H4 (cell line): ENCODE data around the gene PSMB3. TPM values are rescaled to one million over a fixed set of nuclear protein-coding genes. Genes with fewer than 3 reads are reported as not detected.
"Not testable (repeated sequence)": the region's sequence is repeated elsewhere in the genome, so short reads cannot be mapped to it uniquely, and the experiment has no call there.

ENCODE experiments used
- DNase-seq: peaks from one replicate; pipeline ENCODE4 v3.0.0-alpha.2; 2015; ENCODE audit warnings: low spot score
- total RNA-seq: library from RNA; depleted of rRNA; stranded (reverse); fragments of >200 nt; shearing (Covaris generic); gene quantifications from 2 replicates; pipeline ENCODE4 v1.2.3, GENCODE V29; 2014

The PSMB3 gene
- total RNA-seq, 1 experiment from 2014 or later, result 607 TPM

DNA sequence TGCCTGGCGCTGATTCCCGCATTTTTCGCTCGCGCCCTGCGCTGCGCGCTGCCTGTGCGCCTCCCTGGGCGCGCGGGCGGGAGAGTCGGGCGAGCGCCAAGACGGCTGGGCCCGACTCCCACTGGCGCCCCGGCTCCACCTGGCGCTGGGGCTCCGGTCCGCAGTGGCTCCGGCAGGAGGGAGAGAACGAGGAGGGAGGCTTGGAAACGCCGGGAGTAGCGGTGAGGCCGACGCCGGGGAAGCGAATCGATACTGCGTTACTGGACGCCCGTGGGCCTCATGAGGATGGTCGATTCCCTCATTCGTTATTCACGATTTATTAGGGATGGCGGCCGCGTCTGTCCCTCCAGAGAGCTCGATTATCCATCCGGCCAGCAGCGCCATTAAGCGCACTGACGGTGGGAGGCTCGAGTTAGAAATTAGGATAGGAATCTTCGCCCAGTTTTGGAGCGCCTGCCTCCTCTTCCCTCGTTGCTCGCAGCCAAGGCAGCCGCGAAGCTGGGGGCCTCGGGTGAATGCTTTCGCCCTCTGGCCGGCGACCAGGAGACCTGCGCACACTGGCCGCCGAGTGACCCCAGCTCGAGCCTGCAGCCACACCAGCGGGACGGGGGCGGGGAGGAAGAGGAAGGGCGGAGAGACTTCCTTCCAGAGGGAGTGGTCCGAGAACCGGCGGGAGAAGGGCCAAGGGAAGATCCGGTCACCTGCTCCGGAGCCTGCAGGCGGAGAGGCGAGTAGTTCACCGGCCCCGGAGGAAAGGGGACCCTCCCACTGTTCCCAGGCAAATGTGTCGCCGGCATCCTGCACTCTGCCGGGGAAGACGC lies 3.1 kb upstream of the PSMB3 start:
- DNase-seq, result peak; percentile 70

DNA sequence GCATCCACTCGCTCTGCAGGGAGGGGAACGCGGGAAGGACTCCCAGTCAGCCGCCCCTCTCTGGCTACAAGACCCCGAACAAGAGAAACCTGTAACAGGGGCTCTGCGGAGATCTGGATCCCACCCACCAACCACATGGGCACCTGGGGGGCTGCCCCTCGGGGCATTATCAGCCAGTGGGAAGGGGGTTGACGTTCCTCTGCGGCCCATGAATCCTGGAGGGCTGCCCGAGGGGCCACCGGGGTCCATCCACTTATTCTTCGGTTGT lies 2.6 kb upstream of the PSMB3 start:
- no peak for DNase-seq

DNA sequence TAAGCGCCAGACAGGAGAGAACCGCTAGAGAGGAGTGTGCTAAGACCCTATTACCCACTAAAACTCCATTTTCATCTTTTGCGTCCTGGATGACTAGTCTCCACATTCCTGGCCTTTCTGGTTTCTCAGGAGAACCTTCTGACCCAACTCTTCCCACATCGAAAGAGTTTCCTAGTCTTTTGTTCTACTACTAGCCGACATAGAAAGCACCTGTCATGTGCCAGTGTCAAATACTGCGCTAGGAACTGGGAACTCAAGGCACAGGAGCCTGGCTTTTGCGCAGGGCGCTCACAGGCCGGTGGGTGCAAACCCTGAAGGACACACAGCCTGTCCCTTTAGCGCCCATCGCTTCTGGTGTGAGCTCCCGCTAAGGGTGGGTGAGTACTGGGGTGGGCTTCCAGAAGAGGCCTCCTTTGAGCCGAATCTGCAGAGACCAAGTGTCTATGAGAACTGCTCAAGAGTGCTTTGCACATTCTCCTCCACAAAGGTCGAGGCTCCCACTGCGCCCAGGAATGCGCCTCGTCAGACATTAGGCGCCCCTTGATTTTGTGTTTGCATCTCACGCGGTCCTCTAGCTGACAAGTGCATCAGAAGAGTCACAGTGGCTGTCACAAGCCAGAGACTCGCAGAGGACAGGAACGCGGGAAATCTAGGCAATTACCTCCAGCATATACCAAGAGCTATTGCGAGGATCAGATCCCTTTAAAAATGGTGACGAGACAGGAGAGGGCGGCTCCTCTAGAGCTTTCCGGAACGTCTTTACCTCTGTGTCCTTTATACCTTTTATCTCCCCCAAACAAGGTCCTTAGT lies 2.0 kb upstream of the PSMB3 start:
- DNase-seq, result no peak

DNA sequence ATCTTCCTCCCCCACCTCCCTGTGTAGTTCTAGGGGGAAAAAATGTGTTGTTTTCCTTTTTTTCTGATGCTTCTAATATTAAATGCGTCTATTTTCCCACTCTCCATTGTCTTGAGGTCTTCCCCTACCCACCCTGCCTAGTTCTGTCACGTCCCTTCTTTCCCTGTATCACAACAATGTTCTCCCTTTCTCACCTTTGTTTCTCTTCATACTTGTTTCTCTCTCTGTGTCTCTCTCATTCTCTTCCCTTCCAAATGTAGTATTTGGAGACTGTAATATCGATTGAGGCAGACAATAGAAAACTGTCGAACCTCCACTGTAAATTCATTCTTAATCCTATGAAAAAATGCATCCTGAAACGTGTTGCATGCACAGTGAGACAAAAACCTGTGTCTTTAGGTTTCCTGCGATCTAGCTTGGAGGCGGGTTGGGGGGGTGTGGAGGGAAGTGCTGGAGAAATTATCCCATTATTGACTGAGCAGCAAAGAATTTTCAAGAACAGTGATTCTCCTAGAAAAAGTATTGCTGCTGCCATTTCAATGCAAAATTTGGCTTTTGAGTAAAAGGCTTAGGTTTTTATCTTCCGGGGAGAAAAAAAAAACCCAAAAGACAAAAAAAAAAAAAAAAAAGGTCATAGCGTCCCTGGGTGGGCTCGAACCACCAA lies 1.3 kb upstream of the PSMB3 start:
- no peak for DNase-seq

DNA sequence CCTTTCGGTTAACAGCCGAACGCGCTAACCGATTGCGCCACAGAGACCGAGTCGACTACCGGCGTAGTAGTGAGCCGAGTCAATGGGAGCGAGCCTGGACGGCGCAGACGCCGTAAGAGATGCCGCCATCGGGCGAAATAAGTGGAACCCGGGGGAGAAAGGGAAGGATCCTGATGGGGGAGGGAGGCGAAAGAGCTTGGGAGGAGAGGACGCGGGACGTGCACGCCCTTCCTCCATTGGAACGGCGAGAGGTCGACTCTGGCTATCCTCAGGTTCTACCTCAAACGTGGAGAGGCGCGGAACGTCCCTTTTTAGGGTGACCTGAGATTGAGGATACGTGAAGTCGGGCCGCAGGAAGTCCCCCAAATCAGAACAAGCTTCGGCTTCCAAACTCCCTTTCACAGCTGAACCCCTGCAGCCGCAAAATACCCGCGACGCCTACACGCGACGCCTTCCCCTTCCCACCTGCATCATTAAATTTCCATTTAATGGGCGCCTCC lies 683 bp upstream of the PSMB3 start:
- DNase-seq, result peak; percentile 82

DNA sequence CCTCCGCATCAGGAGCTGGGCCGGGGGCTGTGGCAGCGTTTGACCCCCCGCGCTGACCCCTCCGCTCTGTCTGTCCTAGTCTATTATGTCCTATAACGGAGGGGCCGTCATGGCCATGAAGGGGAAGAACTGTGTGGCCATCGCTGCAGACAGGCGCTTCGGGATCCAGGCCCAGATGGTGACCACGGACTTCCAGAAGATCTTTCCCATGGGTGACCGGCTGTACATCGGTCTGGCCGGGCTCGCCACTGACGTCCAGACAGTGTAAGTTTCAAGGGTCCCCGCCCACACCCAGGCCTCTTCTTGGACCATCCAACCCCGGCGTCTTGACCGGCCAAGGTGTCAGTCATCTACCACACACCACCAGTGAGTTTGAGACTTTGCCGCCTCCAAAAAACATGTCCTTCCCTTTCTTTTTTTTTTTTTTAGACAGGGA lies 548 bp downstream of the PSMB3 start:
- DNase-seq, result no peak

DNA sequence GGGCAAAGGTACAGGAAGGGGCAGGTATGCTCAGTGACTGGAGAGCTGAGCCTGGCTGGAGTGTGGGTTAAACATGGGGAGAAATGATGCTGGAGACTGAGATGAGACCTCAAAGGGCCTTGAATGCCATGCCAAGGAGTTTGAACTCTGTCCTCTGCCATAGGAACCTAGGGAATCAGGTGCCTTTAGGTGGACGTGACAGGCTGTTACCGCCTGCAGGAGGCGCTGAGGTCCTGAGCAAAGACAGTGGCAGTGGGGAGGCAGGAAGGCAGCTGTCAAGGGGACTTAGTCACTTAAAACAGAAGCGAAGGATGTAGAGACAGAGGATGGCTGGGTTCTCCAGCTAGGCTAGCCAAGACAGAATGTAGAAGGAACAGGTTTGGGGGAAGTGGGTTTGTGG lies 9.1 kb downstream of the PSMB3 start:
- DNase-seq, result peak; percentile 32

DNA sequence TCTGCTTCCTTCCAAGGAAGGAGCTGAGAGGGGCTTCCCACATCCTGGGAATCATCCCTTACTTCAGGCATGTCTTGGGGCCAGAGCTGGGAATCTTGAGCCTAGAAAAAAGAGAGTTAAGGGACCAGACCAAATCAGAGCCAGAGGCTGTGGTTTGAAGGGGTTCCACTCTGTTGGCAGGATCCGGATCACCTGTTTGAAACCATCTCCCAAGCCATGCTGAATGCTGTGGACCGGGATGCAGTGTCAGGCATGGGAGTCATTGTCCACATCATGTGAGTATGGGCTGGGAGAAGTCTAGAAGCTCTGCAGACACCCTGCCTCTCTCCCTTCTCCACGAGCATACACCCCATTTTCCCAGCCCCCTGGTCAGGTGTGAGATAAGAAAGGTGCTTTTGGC lies 9.7 kb downstream of the PSMB3 start:
- no peak for DNase-seq

DNA sequence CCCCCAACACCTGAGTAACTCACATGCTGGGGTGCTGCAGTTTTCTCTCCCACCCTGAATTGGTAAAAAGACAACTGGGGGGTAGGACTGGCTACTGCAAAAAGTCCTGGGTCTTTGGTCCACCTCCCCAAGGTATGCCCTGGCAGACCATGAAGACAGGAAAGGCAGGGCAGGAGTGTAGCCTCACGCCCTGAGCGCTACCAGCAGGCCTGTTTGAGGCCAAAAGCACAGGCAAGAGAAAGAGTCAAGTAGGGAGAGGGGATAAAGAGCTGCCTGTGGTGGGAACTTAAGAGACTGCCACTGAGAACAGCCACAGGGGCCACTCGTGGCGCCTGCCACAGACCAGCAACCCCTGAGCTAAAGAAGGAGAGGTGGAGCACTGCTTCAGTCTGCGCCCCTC lies 13.8 kb downstream of the PSMB3 start:
- DNase-seq, result no peak

DNA sequence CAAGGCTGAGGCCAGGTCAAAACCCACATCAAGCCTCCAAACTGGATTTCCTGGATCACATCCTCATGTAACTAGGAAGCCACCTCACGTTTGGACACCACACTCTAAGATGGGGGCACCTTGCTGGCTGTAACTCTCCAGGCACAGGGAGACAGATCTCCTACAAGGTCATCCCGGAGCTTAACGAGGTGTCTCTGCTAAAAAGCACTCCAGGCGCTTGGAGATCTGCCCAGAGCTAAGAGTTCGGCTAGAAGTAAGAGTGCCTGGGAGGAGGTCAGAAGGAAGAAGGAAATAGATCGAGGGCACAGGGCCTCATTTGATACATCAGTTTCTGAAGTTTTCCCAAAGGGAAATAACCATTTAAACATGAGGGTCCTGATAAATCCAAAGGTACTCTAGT lies 15.9 kb downstream of the PSMB3 start:
- no peak for DNase-seq

DNA sequence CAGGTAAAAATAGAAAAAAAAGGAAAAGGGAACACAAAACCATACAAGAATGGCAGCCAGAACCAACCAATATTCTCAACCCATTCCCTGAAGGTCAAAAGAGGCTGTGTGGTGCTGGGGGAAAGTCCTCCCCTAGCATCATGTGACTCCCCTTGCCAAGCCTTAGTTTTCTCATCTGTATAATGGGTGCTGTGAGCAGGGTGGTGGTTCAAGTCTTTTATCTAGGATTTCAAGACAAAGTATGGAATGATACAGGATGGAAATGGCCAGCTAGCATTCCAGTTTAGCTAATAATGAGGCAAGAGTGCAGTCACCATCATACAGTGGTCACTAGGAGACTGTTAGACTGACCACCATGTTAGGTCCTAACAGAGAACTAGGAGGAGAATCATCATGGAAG lies 20.7 kb downstream of the PSMB3 start:
- DNase-seq, result no peak

DNA sequence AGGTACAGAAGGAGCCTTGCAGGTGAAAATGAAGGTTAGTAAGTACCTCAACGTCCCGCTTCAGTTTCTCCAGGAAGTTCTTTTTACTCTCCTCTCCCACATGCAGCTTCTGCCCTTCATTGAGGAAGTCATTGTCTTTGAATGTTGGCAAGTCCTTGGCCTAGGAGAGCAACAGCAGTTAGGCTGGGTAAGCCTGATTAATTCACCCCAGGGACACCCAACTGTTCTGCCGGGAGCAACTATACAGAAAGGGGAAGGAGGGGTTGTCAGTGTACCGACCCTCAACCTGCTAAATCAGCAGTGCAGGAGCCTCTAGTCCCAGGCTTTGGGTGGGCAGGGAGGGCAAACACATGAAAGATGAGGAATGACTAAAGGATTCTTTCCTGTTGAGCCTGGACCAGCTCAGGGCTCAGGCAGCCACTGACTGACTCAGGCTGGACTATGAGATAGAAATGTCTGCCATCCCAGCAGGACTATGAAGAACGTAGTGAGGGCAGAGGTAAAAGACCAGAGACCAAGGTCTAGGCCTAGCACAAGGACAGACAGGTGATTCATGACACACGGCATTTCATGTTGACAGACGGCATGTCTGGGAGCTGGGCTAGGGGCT lies 25.2 kb downstream of the PSMB3 start:
- no peak for DNase-seq

DNA sequence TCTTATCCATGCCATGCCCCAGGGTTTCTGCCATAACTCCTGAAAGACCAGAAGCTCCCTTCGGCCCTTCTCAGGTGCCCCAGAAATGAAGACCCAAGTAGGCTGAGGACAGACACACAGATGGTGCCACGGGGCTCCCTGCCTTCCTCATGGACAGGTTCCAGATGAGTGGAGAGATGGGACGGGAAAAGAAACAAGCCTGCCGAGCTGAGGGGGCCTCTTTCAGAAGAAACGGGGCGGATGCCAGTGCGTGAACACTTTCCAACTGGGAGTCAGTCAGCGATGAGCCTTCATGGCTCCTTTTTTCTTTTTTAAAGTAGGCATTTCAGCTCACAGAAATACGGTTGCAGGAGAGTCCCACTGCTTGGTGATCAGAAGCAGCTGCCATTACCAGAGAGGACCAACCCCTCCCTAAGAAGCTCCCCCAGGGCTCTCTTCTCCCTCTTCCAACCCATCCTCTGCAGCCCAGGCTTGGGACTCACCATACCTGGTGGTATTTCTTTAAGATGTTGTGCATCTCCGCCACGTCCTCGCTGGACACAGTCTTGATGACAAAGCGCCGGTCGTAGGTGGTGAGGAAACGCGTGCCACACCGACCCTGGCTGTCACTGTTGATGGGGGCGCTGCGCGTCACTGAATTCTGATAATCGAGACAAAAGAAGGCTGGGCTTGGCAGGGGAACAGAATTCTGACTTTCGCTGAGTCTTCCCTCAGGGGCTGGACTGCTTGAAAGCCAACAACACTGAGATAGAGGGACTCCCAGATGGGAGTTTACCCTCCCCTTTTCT lies 27.6 kb downstream of the PSMB3 start:
- no peak for DNase-seq

DNA sequence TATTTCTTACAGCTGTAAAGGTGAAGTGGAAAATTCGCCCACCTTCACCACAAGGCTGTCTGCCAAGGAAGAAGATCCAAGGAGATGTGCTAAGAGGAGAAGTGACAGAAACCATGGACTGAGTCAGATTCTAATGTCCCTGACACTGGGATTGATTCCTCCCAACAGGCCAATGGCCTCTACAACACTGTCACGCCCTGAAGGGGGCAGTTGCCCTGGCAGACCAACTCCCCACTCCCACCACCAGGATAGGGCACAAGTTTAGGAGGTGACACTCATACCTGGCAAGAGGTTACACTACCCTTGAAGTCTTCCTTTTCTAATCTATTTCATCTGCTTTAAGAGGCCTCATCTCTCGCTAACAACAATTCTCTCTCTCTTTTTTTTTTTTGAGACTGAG lies 30.7 kb downstream of the PSMB3 start:
- no peak for DNase-seq

DNA sequence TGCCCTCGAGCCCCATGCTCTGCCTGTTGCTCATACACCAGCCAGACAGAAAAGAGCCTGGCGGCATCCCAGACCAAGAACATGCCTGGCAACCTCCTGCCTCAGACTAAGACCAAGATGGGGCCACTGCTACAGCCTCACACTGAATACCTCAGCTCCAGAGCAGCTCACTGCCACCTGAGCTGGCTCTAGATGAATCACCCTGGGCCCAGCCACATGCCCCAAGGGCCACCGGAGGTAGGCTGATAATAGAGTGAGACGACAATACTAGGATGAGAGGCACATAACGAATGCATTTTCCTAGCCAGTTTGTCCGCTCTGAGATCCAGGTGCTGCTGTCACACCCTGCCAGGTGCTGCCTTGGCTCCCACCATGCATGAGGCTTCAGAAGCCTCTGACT lies 33.8 kb downstream of the PSMB3 start:
- no peak for DNase-seq

DNA sequence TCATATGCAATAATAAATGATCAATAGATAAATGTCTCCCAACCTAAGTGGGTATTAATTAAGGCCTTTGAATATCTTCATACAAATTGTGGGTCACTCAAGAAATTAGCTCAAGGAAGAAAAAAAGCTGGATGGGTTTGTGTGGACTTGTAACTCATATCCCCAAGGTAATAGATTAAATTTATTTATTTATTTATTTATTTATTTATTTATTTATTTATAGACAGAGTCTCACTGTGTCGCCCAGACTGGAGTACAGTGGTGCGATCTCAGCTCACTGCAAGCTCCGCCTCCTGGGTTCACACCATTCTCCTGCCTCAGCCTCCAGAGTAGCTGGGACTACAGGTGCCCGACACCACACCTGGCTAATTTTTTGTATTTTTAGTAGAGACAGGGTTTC lies 35.5 kb downstream of the PSMB3 start:
- not testable (repeated sequence) for DNase-seq

DNA sequence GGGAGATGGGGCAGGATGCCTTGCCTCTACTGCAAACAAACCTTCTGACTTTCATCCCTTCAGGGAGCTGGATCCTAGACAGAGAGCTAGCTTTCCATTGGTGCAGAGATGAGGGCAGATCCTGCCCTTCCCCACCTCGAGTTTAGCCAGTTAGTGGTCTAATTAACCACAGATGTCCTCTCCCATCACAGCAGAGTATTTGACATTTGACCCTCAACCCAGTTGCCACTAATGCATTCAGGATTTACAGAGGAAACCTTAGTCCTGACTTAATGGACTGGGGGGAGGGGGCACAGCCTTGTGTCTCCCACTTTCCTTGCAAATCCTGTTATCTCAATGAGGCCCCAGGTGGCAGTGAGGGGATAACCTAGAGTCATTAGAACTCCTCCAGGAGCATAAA lies 36.6 kb downstream of the PSMB3 start:
- no peak for DNase-seq

DNA sequence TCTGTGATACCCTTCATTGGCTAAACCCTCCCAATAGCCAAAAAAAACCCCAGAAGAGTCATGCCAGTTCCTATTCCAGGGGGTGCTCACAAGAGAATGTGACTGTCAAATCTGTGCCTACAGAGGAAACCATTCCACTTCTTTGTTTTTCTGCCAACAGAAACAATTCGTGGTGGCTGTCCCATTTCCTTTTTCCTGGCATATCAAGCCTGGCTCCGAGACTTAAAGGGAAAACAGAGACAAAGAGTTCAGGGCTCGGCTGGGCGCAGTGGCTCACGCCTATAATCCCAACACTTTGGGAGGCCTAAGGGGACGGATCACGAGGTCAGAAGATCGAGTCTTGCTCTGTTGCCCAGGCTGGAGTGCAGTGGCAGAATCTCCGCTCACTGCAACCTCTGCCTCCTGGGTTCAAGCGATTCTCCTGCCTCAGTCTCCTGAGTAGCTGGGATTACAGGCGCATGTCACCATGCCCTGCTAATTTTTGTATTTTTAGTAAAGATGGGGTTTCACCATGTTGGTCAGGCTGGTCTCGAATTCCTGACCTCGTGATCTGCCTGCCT lies 37.7 kb downstream of the PSMB3 start:
- not testable (repeated sequence) for DNase-seq

DNA sequence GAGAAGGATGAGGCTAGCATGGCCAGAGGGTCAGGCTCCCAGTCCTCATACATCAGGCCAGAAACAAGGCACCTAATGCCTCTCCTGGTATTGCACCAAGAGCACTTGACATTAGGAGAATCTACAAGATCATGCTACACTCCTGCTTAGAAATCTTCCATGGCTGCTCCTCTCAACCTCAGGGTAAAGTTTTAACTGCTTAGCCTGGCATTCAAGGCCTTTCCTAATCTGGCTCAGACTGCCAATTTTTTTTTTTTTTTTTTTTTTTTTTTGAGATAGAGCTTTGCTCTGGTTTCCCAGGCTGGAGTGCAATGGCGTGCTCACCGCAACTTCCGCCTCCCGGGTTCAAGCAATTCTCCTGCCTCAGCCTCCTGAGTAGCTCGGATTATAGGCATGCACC lies 38.6 kb downstream of the PSMB3 start:
- no peak for DNase-seq

DNA sequence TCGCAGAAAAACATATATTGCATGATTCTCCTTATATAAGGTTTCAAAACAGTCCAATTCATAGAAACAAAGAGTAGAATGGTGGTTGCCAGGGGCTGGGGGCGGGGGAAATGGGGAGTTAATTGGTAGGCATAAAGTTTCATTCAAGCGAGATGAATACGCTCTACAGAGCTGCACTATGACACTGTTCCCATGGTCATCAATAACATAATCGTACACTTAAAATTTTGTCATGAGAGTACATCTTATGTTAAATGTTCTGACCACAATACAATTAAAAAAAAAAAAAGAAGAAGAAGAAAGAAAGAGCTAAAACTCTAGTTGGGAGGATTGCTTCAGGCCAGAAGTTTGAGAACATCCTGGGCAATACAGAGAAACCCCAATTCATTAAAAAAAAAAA lies 41.7 kb downstream of the PSMB3 start:
- no peak for DNase-seq
